GM12864 (cell line): ENCODE results near the gene TNNT2.
A peak's percentile ranks its signal among the peaks of the same experiment; 100 is the strongest.

Experiments used
- DNase-seq: peaks from one replicate; pipeline ENCODE4 v3.0.0-alpha.2; 2011; ENCODE audit warnings: low read depth
- H3K4me3 ChIP-seq: 2 replicates; pipeline ENCODE4 v1.5.1; 2011; ENCODE audit warnings: mild to moderate bottlenecking, low read depth, low read length, control low read depth
- TF ChIP-seq, protein P1 (sequence below): IDR thresholded peaks from 2 replicates; pipeline ENCODE4 v1.5.1; 2011; ENCODE audit warnings: low read depth, mild to moderate bottlenecking, moderate library complexity, low read length, control low read depth, inconsistent platforms; ENCODE audit errors: missing control alignments

Gene TNNT2

DNA sequence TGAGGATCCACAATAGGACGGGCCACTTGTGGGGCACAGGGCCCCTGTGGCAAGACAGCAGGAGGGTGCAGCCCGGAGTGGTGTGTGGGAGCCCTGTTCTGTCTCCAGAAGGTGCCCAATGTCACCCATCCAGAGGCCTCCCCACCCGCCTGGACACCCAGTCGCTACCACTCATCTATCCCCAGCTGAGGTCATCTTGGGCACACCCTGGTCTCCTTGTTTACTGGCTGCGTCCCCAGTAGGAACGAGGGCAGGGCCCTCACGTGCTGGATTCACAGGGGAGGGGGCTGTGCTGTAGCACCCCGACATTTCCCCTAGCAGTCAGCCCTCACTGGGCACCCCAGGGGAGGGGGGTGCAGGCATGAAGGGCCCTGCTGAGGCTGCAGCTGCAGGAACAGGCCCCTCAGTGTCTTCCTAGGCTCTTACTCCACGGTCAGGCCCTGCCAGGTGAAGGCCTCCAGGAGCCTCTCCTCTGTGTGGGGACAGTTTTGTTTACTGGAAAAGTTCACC, 2.3 kb upstream of the TNNT2 start:
- H3K4me3 ChIP-seq, result no peak overlapping the region
- TF ChIP-seq, protein P1, sequence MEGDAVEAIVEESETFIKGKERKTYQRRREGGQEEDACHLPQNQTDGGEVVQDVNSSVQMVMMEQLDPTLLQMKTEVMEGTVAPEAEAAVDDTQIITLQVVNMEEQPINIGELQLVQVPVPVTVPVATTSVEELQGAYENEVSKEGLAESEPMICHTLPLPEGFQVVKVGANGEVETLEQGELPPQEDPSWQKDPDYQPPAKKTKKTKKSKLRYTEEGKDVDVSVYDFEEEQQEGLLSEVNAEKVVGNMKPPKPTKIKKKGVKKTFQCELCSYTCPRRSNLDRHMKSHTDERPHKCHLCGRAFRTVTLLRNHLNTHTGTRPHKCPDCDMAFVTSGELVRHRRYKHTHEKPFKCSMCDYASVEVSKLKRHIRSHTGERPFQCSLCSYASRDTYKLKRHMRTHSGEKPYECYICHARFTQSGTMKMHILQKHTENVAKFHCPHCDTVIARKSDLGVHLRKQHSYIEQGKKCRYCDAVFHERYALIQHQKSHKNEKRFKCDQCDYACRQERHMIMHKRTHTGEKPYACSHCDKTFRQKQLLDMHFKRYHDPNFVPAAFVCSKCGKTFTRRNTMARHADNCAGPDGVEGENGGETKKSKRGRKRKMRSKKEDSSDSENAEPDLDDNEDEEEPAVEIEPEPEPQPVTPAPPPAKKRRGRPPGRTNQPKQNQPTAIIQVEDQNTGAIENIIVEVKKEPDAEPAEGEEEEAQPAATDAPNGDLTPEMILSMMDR, result no peak
- no peak for DNase-seq

DNA sequence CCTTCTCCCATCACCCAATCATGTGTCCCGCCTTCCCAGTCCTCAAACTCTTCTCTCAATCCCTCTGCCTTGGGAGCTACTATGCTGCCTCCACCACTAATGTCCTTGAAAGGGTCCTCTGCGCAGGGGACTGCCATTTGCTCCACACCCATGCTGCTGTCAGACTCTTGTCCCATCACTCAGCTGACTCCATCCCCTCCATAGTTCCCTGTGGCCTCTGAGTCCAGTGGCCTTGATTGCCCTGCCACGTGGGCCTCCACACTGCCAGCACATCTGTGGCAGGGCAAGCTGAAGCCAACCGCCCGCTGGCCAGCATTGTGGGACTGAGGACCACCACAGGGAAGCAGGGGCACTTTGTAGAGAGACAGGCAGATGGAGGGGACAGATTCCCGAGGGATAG, 1.3 kb upstream of the TNNT2 start:
- no peak overlapping the region for H3K4me3 ChIP-seq
- DNase-seq, result no peak
- TF ChIP-seq, protein P1, result no peak

DNA sequence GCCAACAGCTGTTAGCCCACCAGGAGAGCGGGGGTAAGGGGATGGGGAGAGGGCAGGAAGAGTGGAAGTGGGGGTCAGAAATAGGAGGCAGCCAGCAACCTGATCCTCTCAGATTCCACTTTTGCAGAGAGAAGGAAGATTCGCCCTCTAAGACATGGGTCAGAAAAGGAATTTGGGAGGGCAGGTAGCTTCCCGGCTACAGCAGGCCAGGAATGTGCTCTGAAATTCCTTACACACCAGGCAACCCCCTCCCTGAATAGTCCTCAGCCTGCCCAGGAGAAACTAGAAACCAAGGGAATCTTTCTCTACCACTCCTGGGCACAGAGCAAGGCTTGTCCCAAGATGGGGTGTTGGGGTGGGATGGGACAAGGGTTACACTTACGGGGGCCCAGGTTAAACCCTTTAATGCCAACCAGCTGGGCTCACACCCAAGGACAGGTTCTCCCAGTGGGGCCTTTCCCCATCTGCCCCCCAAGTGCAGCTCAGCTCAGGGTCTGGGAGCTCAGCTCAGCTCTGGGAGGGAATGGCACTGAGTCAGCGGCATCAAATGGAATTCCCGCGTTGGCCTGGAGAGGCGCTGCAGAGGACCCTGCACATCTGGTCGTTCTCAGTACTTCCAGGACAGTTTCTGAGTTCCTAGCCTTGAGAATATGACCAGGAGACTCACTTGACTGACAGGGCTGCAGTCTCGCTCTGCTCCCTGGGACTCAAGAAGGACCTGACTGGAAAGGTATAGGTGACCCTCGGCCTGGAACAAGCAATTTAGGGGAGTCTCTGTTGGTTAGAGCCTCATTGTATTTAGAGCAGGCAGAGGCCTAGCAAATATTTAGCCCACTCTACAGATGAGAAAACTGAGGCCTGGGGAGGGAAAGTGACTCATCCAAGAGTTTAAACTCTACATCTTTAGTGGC, 761 bp downstream of the TNNT2 start:
- no peak overlapping the region for H3K4me3 ChIP-seq
- TF ChIP-seq, protein P1, result peak; percentile 68
- no peak for DNase-seq

DNA sequence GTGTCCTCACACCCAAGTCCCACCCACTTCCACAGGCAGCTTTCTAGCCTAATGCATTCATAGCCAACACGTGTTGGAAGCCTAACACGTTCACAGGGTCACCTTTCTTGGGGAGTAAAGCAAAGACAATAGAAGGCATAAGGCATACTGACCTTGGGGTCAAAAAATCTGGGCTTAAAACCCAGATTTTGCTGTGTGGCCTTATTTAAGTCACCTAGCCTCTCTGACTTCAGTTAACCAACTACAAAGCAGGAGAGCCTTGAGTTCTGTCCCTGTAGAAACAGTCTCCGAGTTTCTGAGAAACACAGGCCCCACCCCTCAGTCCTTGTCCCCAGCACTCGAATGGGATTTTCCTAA, 1.4 kb downstream of the TNNT2 start:
- TF ChIP-seq, protein P1, result no peak
- DNase-seq, result no peak
- no peak overlapping the region for H3K4me3 ChIP-seq

DNA sequence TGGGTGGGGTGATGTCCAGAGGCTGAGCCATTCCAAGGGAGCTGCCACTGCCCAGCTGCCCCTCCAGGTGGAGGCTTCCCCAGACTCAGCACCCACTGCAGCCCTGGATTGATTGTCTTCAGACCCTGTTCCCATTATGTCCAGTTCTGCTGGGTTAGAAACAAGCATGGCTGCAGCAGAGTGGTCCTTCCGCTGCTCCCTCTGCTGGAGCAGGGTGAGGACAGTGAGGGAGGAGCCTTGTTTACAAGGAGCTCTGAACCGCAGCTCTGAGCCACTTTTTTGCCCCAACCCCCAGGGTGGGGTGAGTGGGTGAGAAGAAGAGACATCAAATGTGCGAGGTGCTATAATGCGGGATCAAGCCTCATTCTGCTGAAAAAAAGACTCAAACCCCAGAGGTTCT, 2.3 kb downstream of the TNNT2 start:
- DNase-seq, result no peak
- no peak overlapping the region for H3K4me3 ChIP-seq
- TF ChIP-seq, protein P1, result no peak

DNA sequence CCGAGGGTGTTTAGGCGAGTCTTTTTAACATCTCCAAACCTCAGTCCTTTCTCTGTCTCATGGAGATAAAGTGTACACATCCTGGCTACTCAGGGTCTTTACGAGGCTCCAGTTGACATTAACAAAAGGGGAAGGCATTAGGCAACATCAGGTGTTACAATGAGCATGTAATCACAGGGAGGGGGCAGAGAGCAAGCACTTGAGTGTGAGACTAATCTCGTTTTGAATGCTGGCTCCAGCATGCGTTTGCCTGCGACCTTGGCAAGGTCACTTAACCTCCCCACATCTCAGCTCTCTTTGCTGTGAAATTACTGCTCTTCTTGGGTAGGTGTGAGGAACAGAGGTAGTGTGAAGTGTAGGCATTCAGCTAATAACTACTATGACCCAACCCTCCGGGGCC, 3.1 kb downstream of the TNNT2 start:
- TF ChIP-seq, protein P1, result no peak
- no peak for DNase-seq
- H3K4me3 ChIP-seq, result no peak overlapping the region

DNA sequence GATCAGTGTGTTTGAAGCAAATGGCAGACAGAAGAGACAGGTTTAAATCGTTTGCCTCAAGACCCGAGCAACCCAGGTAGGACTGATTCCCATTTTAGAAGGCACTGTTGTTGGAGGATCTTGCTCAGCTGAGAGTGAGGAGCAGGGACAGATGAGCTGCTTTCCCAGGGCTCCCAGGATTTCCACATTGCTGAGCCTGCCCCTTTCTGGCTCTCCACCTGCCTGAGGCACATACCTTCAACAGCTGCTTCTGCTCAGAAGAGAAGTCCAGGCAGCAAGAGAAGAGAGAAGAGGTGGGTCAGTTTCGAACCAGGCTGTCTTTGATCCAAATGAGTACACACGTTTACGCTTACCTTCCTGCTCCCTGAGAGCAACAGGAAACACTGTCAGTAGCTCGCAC, 5.7 kb downstream of the TNNT2 start:
- H3K4me3 ChIP-seq, result no peak overlapping the region
- DNase-seq, result no peak
- TF ChIP-seq, protein P1, result no peak
